HL-60 (cell line): ENCODE data around the gene HLA-DQA2.
A peak's percentile ranks its signal among the peaks of the same experiment; 100 is the strongest.
"Not testable (repeated sequence)": the region's sequence is repeated elsewhere in the genome, so short reads cannot be mapped to it uniquely, and the experiment has no call there.

Source experiments
- DNase-seq, 2 experiments: peaks; one replicate each; pipeline ENCODE4 v3.0.0-alpha.2; 2010 to 2020; ENCODE audit warnings: low read depth in 1 of 2, low spot score in 1 of 2
- H3K27ac ChIP-seq: fragments of 250-450 bp; sonication (Bioruptor Pico); replicated peaks from 2 replicates; pipeline ENCODE4 v1.5.1; 2020; ENCODE audit warnings: mild to moderate bottlenecking, moderate library complexity
- H3K27me3 ChIP-seq: fragments of 250-450 bp; sonication (Bioruptor Pico); 2 replicates; pipeline ENCODE4 v1.5.1; 2021; ENCODE audit warnings: mild to moderate bottlenecking, moderate library complexity; ENCODE audit not compliant: insufficient read depth, poor library complexity, severe bottlenecking
- H3K4me3 ChIP-seq: replicated peaks from 2 replicates; pipeline ENCODE4 v1.5.1; 2011; ENCODE audit warnings: mild to moderate bottlenecking, control low read depth, low read length; ENCODE audit not compliant: insufficient read depth
- GABPA ChIP-seq: IDR thresholded peaks from 2 replicates; pipeline ENCODE4 v1.6.1; 2012; ENCODE audit warnings: low read depth
- POLR2AphosphoS5 ChIP-seq: IDR thresholded peaks from 2 replicates; pipeline ENCODE4 v1.6.1; 2012; ENCODE audit warnings: low read depth
- SPI1 ChIP-seq: IDR thresholded peaks from 2 replicates; pipeline ENCODE4 v1.6.1; 2012; ENCODE audit warnings: low read depth, mild to moderate bottlenecking, borderline replicate concordance
- TF ChIP-seq, protein P1 (sequence below): IDR thresholded peaks from one replicate; pipeline ENCODE4 v1.5.1; 2011; ENCODE audit warnings: low read length, control low read depth, inconsistent platforms; ENCODE audit not compliant: insufficient read depth
- TF ChIP-seq, protein P2 (sequence below): IDR thresholded peaks from 2 replicates; pipeline ENCODE4 v1.6.1; 2012; ENCODE audit warnings: low read depth; ENCODE audit not compliant: insufficient replicate concordance

The HLA-DQA2 gene

DNA sequence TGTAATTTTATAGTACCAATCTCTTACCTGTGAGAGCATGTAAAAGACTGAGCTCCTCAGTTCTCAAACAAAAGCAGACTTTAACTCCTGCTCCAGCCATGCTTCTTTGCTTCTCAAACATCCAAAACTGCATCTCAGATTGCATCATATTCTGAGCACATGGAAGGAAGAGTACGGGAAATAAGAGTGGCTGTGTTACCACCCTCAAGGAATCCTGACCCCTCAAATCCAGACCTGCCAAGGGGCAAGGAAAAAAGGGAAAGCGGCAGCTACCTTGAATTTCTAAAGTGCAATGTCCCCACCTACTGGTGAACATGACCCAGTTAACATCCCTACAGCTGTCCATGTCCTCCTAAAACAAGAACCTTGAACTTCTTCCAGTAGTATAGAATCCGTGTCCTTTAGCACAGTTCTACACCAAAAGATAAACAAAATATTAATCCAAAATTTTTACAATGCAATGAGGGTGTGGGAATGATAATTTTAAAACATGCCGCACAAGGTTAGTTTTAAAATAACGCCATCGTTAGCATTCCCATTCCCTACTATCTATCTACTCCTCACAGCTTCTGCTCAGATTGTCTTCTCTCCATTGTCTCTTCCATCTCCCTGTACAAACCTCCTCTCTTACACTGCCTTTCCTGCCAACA lies 40.7 kb upstream of the HLA-DQA2 start:
- DNase-seq = peak in 1 of 2 experiments; percentile 31
- Histone ChIP-seq H3K4me3 (no peak overlapping the region), H3K27me3 (peaks cover 9% of the 10 kb centered on the region), H3K27ac (no peak overlapping the region)
- TF ChIP-seq POLR2AphosphoS5 = no peak
- TF ChIP-seq, protein P1, sequence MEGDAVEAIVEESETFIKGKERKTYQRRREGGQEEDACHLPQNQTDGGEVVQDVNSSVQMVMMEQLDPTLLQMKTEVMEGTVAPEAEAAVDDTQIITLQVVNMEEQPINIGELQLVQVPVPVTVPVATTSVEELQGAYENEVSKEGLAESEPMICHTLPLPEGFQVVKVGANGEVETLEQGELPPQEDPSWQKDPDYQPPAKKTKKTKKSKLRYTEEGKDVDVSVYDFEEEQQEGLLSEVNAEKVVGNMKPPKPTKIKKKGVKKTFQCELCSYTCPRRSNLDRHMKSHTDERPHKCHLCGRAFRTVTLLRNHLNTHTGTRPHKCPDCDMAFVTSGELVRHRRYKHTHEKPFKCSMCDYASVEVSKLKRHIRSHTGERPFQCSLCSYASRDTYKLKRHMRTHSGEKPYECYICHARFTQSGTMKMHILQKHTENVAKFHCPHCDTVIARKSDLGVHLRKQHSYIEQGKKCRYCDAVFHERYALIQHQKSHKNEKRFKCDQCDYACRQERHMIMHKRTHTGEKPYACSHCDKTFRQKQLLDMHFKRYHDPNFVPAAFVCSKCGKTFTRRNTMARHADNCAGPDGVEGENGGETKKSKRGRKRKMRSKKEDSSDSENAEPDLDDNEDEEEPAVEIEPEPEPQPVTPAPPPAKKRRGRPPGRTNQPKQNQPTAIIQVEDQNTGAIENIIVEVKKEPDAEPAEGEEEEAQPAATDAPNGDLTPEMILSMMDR = peak; percentile 45

DNA sequence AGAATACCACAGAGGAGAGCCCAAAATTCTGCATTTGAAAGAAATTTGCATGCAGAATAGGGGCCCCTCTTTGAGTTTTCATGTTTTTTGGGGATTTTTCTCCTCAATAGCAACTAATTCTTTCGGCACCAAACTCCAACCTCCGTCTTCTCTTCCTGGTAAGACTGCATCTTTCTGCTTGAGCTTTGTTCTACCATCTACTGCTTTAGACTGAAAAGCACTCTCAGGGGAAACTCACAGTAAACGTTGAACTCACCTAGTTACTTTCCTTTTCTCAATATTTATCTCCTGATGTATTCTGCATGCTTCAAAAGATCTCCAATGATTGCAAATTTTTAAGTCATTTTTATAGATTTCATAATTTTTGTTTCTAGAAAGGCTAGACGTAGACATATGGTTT lies 37.8 kb upstream of the HLA-DQA2 start:
- DNase-seq = no peak
- TF ChIP-seq, protein P1 = no peak
- no peak for TF ChIP-seq SPI1
- no peak for TF ChIP-seq POLR2AphosphoS5
- no peak for TF ChIP-seq GABPA
- TF ChIP-seq, protein P2, sequence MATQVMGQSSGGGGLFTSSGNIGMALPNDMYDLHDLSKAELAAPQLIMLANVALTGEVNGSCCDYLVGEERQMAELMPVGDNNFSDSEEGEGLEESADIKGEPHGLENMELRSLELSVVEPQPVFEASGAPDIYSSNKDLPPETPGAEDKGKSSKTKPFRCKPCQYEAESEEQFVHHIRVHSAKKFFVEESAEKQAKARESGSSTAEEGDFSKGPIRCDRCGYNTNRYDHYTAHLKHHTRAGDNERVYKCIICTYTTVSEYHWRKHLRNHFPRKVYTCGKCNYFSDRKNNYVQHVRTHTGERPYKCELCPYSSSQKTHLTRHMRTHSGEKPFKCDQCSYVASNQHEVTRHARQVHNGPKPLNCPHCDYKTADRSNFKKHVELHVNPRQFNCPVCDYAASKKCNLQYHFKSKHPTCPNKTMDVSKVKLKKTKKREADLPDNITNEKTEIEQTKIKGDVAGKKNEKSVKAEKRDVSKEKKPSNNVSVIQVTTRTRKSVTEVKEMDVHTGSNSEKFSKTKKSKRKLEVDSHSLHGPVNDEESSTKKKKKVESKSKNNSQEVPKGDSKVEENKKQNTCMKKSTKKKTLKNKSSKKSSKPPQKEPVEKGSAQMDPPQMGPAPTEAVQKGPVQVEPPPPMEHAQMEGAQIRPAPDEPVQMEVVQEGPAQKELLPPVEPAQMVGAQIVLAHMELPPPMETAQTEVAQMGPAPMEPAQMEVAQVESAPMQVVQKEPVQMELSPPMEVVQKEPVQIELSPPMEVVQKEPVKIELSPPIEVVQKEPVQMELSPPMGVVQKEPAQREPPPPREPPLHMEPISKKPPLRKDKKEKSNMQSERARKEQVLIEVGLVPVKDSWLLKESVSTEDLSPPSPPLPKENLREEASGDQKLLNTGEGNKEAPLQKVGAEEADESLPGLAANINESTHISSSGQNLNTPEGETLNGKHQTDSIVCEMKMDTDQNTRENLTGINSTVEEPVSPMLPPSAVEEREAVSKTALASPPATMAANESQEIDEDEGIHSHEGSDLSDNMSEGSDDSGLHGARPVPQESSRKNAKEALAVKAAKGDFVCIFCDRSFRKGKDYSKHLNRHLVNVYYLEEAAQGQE = no peak
- Histone ChIP-seq H3K27ac (no peak overlapping the region), H3K27me3 (no peaks in the 10 kb centered on the region), H3K4me3 (no peak overlapping the region)

DNA sequence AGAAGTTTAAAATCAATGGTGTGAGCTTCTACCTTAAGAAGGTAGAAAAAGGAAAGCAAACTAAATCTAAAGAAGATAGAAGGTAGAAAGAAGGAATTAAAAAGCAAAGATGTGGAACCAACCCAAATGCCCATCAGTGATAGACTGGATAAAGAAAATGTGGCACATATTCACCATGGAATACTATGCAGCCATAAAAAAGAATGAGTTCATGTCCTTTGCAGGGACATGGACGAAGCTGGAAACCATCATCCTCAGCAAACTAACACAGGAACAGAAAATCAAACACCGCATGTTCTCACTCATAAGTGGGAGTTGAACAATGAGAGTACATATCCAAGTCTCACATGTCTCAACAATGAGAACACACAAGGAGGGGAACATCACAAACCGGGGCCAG lies 36.0 kb upstream of the HLA-DQA2 start:
- DNase-seq, H3K27ac ChIP-seq, H3K27me3 ChIP-seq, H3K4me3 ChIP-seq: not testable (repeated sequence)

DNA sequence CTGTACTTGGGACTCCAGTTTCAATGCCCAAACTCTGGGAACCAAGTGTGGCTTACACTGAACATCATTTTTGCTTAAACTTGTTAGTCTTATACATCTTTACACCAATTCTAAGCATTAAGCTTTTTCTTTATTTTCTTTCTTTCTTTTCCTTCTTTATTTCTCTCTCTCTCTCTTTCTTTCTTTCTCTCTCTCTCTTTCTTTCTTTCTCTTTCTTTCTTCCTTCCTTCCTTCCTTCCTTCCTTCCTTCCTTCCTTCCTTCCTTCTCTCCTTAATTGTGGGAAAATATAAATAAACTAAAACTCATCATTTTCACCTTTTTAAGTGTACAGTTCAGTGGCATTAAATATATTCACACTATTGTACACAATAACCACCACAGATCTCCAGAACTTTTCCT lies 31.6 kb upstream of the HLA-DQA2 start:
- Histone ChIP-seq H3K4me3 (no peak overlapping the region), H3K27ac (no peak overlapping the region), H3K27me3 (no peaks in the 10 kb centered on the region)
- TF ChIP-seq POLR2AphosphoS5 (no peak), SPI1 (no peak), GABPA (no peak)
- TF ChIP-seq, protein P1 = no peak
- TF ChIP-seq, protein P2 = no peak
- DNase-seq = no peak
